Measurements from ENCODE around the gene CDH4.

The CDH4 gene

DNA sequence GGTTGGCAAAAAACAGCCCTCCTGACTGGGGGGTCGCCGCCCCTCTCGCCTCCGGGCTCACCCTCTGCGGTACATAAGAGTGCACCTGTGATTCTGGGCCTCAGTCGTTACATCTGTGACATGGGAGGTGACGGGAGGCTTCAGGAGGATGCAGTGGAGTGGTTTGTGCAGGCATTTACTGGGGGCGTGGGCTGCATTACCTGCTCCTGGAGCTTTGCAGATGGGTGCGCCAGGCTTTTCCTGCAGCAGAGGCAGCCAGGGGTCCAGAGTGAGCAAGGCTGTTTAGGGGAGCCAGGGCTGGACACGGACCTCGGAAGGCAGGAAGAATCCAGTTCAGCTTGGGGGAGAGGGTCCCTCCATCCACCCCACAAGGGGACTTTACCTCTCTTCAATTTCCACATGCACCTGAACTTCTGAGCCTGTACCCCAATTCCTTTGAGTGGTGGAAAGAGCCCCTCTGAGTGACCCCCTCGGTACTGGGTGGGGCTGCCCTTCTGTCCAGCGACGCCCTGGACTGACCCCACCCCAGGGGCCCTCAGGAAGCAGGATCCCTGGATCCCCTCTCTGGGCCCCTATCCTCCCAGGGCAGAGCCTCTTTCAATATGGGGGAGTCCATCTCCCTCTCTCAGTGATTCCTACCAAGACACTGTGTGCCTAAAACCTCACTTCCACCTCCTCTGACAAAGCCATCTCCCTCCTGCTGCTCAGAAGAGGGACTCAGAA is 679.6 kb downstream of the CDH4 start:
- Histone ChIP-seq H3K27me3 (ENCODE audit: control insufficient read depth in 2 of 2, insufficient read depth in 2 of 2, low read length in 2 of 2) (peaks cover 0 to 5% of the 10 kb centered on the region in 2 donors), H3K4me1 (ENCODE audit: control insufficient read depth in 2 of 2, insufficient read depth in 2 of 2, low read length in 2 of 2) (no peaks in the 10 kb centered on the region), H3K9me3 (ENCODE audit: control insufficient read depth in 2 of 2, low read length in 2 of 2) (no peaks in the 10 kb centered on the region), H3K9ac (ENCODE audit: low read depth in 1 of 2, low read length in 2 of 2) (no peak overlapping the region), H3K4me3 (ENCODE audit: low read length in 2 of 2) (no peak overlapping the region), H3K36me3 (ENCODE audit: control insufficient read depth in 2 of 2, insufficient read depth in 2 of 2, low read length in 2 of 2) (no peaks in the 10 kb centered on the region), H3K27ac (ENCODE audit: low read depth in 2 of 2, low read length in 2 of 2) (no peak overlapping the region)

DNA sequence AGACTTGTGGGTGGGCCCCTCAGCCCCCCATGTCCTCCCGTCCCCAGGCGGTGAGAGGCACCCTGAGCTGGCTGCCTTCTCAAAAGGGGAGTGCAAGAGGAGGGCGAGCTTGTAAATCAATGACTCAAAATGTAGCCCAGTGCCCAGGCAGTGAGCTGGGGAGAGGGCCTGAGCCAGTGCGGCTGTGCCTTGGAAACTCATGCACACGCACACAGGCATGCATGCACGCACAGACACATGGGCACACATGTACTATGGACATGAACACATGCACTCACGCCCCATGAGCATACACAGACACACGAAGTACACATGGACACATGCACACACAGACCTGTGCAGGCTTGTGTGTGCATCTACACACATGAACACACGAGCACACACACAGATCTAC is 680.1 kb downstream of the CDH4 start:
- Histone ChIP-seq H3K4me3 (ENCODE audit: low read length in 2 of 2) (no peak overlapping the region), H3K4me1 (ENCODE audit: control insufficient read depth in 2 of 2, insufficient read depth in 2 of 2, low read length in 2 of 2) (no peaks in the 10 kb centered on the region), H3K36me3 (ENCODE audit: control insufficient read depth in 2 of 2, insufficient read depth in 2 of 2, low read length in 2 of 2) (no peaks in the 10 kb centered on the region), H3K9me3 (ENCODE audit: control insufficient read depth in 2 of 2, low read length in 2 of 2) (no peaks in the 10 kb centered on the region), H3K27ac (ENCODE audit: low read depth in 2 of 2, low read length in 2 of 2) (no peak overlapping the region), H3K9ac (ENCODE audit: low read depth in 1 of 2, low read length in 2 of 2) (no peak overlapping the region), H3K27me3 (ENCODE audit: control insufficient read depth in 2 of 2, insufficient read depth in 2 of 2, low read length in 2 of 2) (peaks cover 0 to 5% of the 10 kb centered on the region in 2 donors)

DNA sequence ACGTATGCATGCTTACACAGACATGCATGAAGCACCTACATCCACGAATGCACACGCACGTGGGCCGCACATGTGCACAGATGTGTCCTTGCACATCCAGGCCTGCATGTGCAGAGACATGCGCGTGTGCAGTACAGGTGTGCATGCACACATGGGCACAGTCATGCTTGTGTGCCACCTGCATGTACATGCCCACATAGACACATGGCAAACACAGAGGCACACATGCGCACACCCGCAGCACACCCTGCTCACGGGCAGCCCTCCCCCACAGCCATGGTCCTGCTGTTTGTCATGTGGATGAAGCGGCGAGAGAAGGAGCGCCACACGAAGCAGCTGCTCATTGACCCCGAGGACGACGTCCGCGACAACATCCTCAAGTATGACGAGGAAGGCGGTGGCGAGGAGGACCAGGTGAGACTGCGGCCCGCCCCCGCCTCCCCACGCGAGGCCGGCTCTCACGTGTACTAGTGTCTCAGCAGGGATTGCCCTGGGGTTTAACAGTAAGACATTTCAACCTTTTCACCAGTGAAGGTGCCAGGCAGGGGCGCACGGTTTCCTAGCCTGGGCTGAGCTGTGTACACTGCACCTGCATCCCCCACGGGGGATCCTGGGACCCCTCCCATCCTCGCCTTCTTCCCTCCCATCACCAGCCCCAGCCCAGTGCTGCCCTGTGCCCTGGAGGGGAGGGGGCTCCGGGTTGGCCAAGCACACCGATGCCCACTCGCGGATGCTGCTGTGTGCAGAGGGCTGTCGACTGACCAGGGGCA is 680.8 kb downstream of the CDH4 start:
- no peaks in the 10 kb centered on the region for H3K36me3 ChIP-seq (ENCODE audit: control insufficient read depth in 2 of 2, insufficient read depth in 2 of 2, low read length in 2 of 2)
- no peak overlapping the region for H3K4me3 ChIP-seq (ENCODE audit: low read length in 2 of 2)
- H3K9me3 ChIP-seq (ENCODE audit: control insufficient read depth in 2 of 2, low read length in 2 of 2), result no peaks in the 10 kb centered on the region
- H3K27ac ChIP-seq (ENCODE audit: low read depth in 2 of 2, low read length in 2 of 2), result no peak overlapping the region
- H3K27me3 ChIP-seq (ENCODE audit: control insufficient read depth in 2 of 2, insufficient read depth in 2 of 2, low read length in 2 of 2), result peaks cover 0 to 5% of the 10 kb centered on the region in 2 donors
- no peaks in the 10 kb centered on the region for H3K4me1 ChIP-seq (ENCODE audit: control insufficient read depth in 2 of 2, insufficient read depth in 2 of 2, low read length in 2 of 2)
- no peak overlapping the region for H3K9ac ChIP-seq (ENCODE audit: low read depth in 1 of 2, low read length in 2 of 2)

GRCh38 chr20:61933481-61933950 is 681.5 kb downstream of the CDH4 start:
- H3K4me3 ChIP-seq (ENCODE audit: low read length in 2 of 2), result no peak overlapping the region
- no peak overlapping the region for H3K27ac ChIP-seq (ENCODE audit: low read depth in 2 of 2, low read length in 2 of 2)
- H3K9ac ChIP-seq (ENCODE audit: low read depth in 1 of 2, low read length in 2 of 2), result no peak overlapping the region

GRCh38 chr20:61933951-61934715 is 682.1 kb downstream of the CDH4 start:
- Histone ChIP-seq H3K27me3 (ENCODE audit: control insufficient read depth in 2 of 2, insufficient read depth in 2 of 2, low read length in 2 of 2) (peaks cover 0 to 5% of the 10 kb centered on the region in 2 donors), H3K9me3 (ENCODE audit: control insufficient read depth in 2 of 2, low read length in 2 of 2) (no peaks in the 10 kb centered on the region), H3K9ac (ENCODE audit: low read depth in 1 of 2, low read length in 2 of 2) (no peak overlapping the region), H3K4me1 (ENCODE audit: control insufficient read depth in 2 of 2, insufficient read depth in 2 of 2, low read length in 2 of 2) (no peaks in the 10 kb centered on the region), H3K4me3 (ENCODE audit: low read length in 2 of 2) (no peak overlapping the region), H3K27ac (ENCODE audit: low read depth in 2 of 2, low read length in 2 of 2) (no peak overlapping the region), H3K36me3 (ENCODE audit: control insufficient read depth in 2 of 2, insufficient read depth in 2 of 2, low read length in 2 of 2) (no peaks in the 10 kb centered on the region)

More at GRCh38 chr20:61933481-61933950, 681.5 kb downstream of the CDH4 start:
- H3K27me3 ChIP-seq (ENCODE audit: control insufficient read depth in 2 of 2, insufficient read depth in 2 of 2, low read length in 2 of 2), result peaks cover 0 to 5% of the 10 kb centered on the region in 2 donors
- H3K4me1 ChIP-seq (ENCODE audit: control insufficient read depth in 2 of 2, insufficient read depth in 2 of 2, low read length in 2 of 2), result no peaks in the 10 kb centered on the region
- no peaks in the 10 kb centered on the region for H3K9me3 ChIP-seq (ENCODE audit: control insufficient read depth in 2 of 2, low read length in 2 of 2)
- no peaks in the 10 kb centered on the region for H3K36me3 ChIP-seq (ENCODE audit: control insufficient read depth in 2 of 2, insufficient read depth in 2 of 2, low read length in 2 of 2)

DNA sequence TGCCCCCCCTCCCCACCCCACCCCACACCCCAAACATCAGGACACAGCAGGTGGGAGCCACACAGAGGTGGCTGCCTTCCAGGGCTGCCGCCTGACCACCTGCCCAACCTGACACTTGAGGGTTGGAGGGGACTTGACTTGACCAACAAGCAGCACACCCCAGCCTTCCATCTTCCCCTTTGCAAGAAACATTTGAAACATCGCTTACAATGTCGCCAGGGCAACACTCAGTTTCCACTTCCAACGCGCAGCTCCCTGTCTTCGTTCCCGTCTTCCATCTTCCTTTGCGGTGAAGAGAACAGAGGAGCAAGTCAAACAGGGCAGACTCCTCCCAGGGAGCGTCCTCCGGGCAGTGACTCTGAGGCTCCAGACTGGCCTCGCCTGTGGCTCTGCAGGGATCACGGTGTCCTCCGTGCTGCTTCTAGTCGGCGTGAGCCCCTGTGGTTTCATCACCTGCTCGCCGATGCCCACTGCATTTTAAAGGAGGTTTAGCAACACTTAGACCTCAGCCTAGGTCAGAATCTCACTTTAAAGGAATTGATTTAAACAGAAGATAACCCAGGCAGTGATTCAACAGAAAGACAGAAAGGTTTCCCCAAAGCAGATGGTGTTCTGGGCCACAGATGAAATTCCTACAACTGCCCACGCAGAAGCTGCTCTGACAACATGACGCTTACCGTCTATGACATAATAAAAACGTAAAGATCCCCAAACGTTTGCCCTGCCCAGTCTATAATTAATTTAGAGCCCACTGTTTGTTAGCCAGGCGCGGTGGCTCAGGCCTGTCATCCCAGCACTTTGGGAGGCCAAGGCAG is 682.9 kb downstream of the CDH4 start:
- no peak overlapping the region for H3K4me3 ChIP-seq (ENCODE audit: low read length in 2 of 2)
- H3K27me3 ChIP-seq (ENCODE audit: control insufficient read depth in 2 of 2, insufficient read depth in 2 of 2, low read length in 2 of 2), result peaks cover 0 to 5% of the 10 kb centered on the region in 2 donors
- H3K4me1 ChIP-seq (ENCODE audit: control insufficient read depth in 2 of 2, insufficient read depth in 2 of 2, low read length in 2 of 2), result no peaks in the 10 kb centered on the region
- no peaks in the 10 kb centered on the region for H3K36me3 ChIP-seq (ENCODE audit: control insufficient read depth in 2 of 2, insufficient read depth in 2 of 2, low read length in 2 of 2)
- H3K27ac ChIP-seq (ENCODE audit: low read depth in 2 of 2, low read length in 2 of 2), result no peak overlapping the region
- H3K9me3 ChIP-seq (ENCODE audit: control insufficient read depth in 2 of 2, low read length in 2 of 2), result no peaks in the 10 kb centered on the region
- no peak overlapping the region for H3K9ac ChIP-seq (ENCODE audit: low read depth in 1 of 2, low read length in 2 of 2)

GRCh38 chr20:61935926-61936700 is 684.1 kb downstream of the CDH4 start:
- Histone ChIP-seq H3K4me3 (ENCODE audit: low read length in 2 of 2) (no peak overlapping the region), H3K27me3 (ENCODE audit: control insufficient read depth in 2 of 2, insufficient read depth in 2 of 2, low read length in 2 of 2) (peaks cover 0 to 5% of the 10 kb centered on the region in 2 donors), H3K36me3 (ENCODE audit: control insufficient read depth in 2 of 2, insufficient read depth in 2 of 2, low read length in 2 of 2) (no peaks in the 10 kb centered on the region), H3K9ac (ENCODE audit: low read depth in 1 of 2, low read length in 2 of 2) (no peak overlapping the region), H3K27ac (ENCODE audit: low read depth in 2 of 2, low read length in 2 of 2) (no peak overlapping the region), H3K4me1 (ENCODE audit: control insufficient read depth in 2 of 2, insufficient read depth in 2 of 2, low read length in 2 of 2) (no peaks in the 10 kb centered on the region), H3K9me3 (ENCODE audit: control insufficient read depth in 2 of 2, low read length in 2 of 2) (no peaks in the 10 kb centered on the region)

GRCh38 chr20:61936701-61937131 is 684.7 kb downstream of the CDH4 start:
- H3K36me3 ChIP-seq (ENCODE audit: control insufficient read depth in 2 of 2, insufficient read depth in 2 of 2, low read length in 2 of 2), result no peaks in the 10 kb centered on the region

More at GRCh38 chr20:61936701-61937131, 684.7 kb downstream of the CDH4 start:
- no peak overlapping the region for H3K9ac ChIP-seq (ENCODE audit: low read depth in 1 of 2, low read length in 2 of 2)
- no peak overlapping the region for H3K27ac ChIP-seq (ENCODE audit: low read depth in 2 of 2, low read length in 2 of 2)
- H3K9me3 ChIP-seq (ENCODE audit: control insufficient read depth in 2 of 2, low read length in 2 of 2), result no peaks in the 10 kb centered on the region
- H3K27me3 ChIP-seq (ENCODE audit: control insufficient read depth in 2 of 2, insufficient read depth in 2 of 2, low read length in 2 of 2), result peaks cover 0 to 5% of the 10 kb centered on the region in 2 donors
- H3K4me1 ChIP-seq (ENCODE audit: control insufficient read depth in 2 of 2, insufficient read depth in 2 of 2, low read length in 2 of 2), result no peaks in the 10 kb centered on the region
- H3K4me3 ChIP-seq (ENCODE audit: low read length in 2 of 2), result no peak overlapping the region

All from mucosa of rectum (tissue), 2 donors.